Psoas muscle (tissue), 8 donors: ENCODE results near the gene RNF212. TPM values are rescaled to one million over a fixed set of nuclear protein-coding genes. Genes with fewer than 3 reads are reported as not detected.

Experiments
- ATAC-seq, 4 donors: fragments of 200-7000 bp; cut with Tn5 transposase; one replicate each; pipeline ENCODE4 v1.9.1; 2020; ENCODE audit warnings: moderate library complexity in 3 of 4, mild to moderate bottlenecking in 2 of 4
- DNase-seq, 2 donors: peaks; one replicate each; pipeline ENCODE4 v3.0.0-alpha.2; 2020
- H3K27ac ChIP-seq: fragments of 200-600 bp; one replicate; pipeline ENCODE4 v1.8.0; 2022
- H3K27me3 ChIP-seq, 3 donors: fragments of 200-600 bp in 1 of 3; one replicate each; pipeline versions ENCODE4 v1.6.1 to v1.8.0; 2013 to 2022; ENCODE audit warnings: low read length in 2 of 3, mild to moderate bottlenecking in 2 of 3, moderate library complexity in 1 of 3; ENCODE audit not compliant: insufficient read depth in 3 of 3
- H3K36me3 ChIP-seq, 2 donors: fragments of 200-600 bp in 1 of 2; one replicate each; pipeline versions ENCODE4 v1.6.1 to v1.8.0; 2013 to 2022; ENCODE audit warnings: low read depth in 1 of 2, mild to moderate bottlenecking in 1 of 2, moderate library complexity in 1 of 2; ENCODE audit not compliant: insufficient read depth in 1 of 2
- H3K4me1 ChIP-seq: fragments of 200-600 bp; one replicate; pipeline ENCODE4 v1.8.0; 2022
- H3K4me3 ChIP-seq: fragments of 200-600 bp; one replicate; pipeline ENCODE4 v1.8.0; 2022; ENCODE audit warnings: mild to moderate bottlenecking
- H3K9me3 ChIP-seq: fragments of 200-600 bp; one replicate; pipeline ENCODE4 v1.8.0; 2022
- CTCF ChIP-seq: fragments of 200-600 bp; IDR thresholded peaks from one replicate; pipeline ENCODE4 v1.8.0; 2022; ENCODE audit warnings: antibody characterized with exemption
- WGBS, 3 donors: extraction: QIAGEN DNeasy Blood & Tissue Kit; methylation state at CpG; one replicate each; pipeline versions ENCODE4 v1.1.6 to v1.1.7; 2013; 5-methylcytosine and 5-hydroxymethylcytosine counted together
- intact Hi-C, 2 donors: fragments of 100-400 bp; cut with DNase I; formaldehyde crosslinking; loops; one replicate each; pipeline versions ENCODE4 v1.11.0 to v1.14.2; 2022
- polyA plus RNA-seq, 3 donors: library from polyadenylated mRNA; stranded (reverse); fragments of 200-250 nt; gene quantifications; one replicate each; pipeline ENCODE4 v1.2.3, GENCODE V29; 2013
- total RNA-seq, 4 donors: library from RNA; stranded (reverse); fragmentation: NEBNext Ultra II Directional in 2 of 4; extraction: Animal tissue kit (Norgen Biotek cat#: 25700) in 2 of 4; gene quantifications; one replicate each; pipeline versions ENCODE4 v1.2.1 to v1.2.4, GENCODE V29; 2021 to 2023
- donor health status: healthy with polysubstance abuse.
- donor health status: DM: no; HTN: no; CAD: no; lungs with moderate emphysema.
- donor health status: Bipolar disorder and iron deficiency.
- donor health status: healthy.
- donor health status: DM: yes; HTN: yes; CAD: no.
- donor health status: DM: no; HTN: no; CAD: no.
- donor health status: DM: no; HTN: no; CAD: no.
- donor health status: DM: yes; HTN: yes; CAD: no.

Gene RNF212
- total and polyA plus RNA-seq, 7 donors, result 0.03 to 1.5 (median 0.42) TPM

- no peaks in the 10 kb centered on the region for H3K36me3 ChIP-seq
- 93 to 95% (median 95%) methylated on average over 5 of the region's 5 CpGs for WGBS, 3 donors
- intact Hi-C loops, result no loop called here
- DNase-seq, result no peak
- no peak for ATAC-seq
- no peak overlapping the region for H3K4me3 ChIP-seq
- no peaks in the 10 kb centered on the region for H3K9me3 ChIP-seq
- no peak overlapping the region for H3K27ac ChIP-seq
- no peaks in the 10 kb centered on the region for H3K4me1 ChIP-seq
- no peak for TF ChIP-seq CTCF
- peaks cover 0 to 44% (median 11%) of the 10 kb centered on the region in 3 donors for H3K27me3 ChIP-seq
Observed at GRCh38 chr4:1078490-1078889, 34.9 kb downstream of the RNF212 start.

DNA sequence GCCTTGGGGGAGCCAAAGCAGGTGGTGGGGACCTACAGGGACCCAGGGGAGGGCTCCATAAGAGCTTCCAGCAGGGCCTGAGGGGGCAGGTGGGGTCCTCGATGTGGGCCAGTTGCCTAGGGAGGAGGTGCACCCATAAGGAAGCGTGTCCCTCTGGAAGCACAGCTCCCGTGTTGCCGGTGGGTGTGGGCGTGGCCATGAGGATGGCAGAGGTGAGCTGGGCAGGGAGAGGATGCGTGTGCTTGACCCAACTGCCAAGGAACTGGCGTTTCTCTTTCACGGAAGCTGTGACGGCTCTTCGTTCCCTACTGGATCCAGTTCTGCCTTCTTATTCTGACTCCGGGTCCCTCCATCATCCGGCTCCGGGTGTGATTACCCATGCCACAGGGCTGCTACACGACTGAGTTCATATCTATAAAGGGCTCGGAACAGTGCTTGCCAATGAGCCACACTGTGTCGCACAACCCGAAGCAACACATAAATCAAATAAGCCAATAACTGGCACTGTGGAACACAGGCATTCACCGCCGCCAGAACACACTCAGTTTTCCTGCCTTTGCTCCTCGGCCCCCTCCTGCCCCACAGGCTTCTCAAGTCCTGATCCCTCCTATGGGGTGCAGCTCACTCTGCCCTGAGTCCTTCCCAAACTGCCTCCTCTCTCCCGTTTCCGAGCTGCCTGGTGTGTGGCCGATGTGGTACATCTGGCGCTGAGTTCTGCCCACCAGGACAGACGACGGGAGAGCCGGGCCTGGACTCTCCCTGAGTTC, 35.5 kb downstream of the RNF212 start:
- DNase-seq, result no peak
- 82 to 86% (median 83%) methylated on average over 27 of the region's 27 CpGs for whole genome bisulfite sequencing, 3 donors
- ATAC-seq, result no peak
- intact Hi-C loops, result no loop called here
- H3K27ac ChIP-seq, result no peak overlapping the region
- H3K27me3 ChIP-seq, result peaks cover 0 to 44% (median 13%) of the 10 kb centered on the region in 3 donors
- H3K9me3 ChIP-seq, result no peaks in the 10 kb centered on the region
- no peak for TF ChIP-seq CTCF
- no peak overlapping the region for H3K4me3 ChIP-seq
- H3K36me3 ChIP-seq, result no peaks in the 10 kb centered on the region
- H3K4me1 ChIP-seq, result no peaks in the 10 kb centered on the region

- WGBS, 3 donors, result 77 to 82% (median 79%) methylated on average over 11 of the region's 11 CpGs
- no peak for ATAC-seq
- H3K27ac ChIP-seq, result no peak overlapping the region
- no peak overlapping the region for H3K4me3 ChIP-seq
- no peak for DNase-seq
- TF ChIP-seq CTCF, result no peak
- H3K27me3 ChIP-seq, result peaks cover 0 to 53% (median 12%) of the 10 kb centered on the region in 3 donors
- no peaks in the 10 kb centered on the region for H3K9me3 ChIP-seq
- intact Hi-C loops, result no loop called here
- no peaks in the 10 kb centered on the region for H3K4me1 ChIP-seq
- H3K36me3 ChIP-seq, result no peaks in the 10 kb centered on the region
Observed at GRCh38 chr4:1075809-1076699, 37.3 kb downstream of the RNF212 start.

GRCh38 chr4:1075225-1075624, 38.1 kb downstream of the RNF212 start:
- TF ChIP-seq CTCF, result no peak
- Histone ChIP-seq H3K36me3 (no peaks in the 10 kb centered on the region), H3K27me3 (peaks cover 0 to 45% (median 10%) of the 10 kb centered on the region in 3 donors), H3K27ac (no peak overlapping the region), H3K4me1 (no peaks in the 10 kb centered on the region), H3K9me3 (no peaks in the 10 kb centered on the region), H3K4me3 (no peak overlapping the region)
- 48 to 70% (median 60%) methylated on average over 7 of the region's 7 CpGs for WGBS, 3 donors
- no peak for DNase-seq
- intact Hi-C loops, result no loop called here
- no peak for ATAC-seq
